ENCODE results near the gene PYCARD. TPM values are rescaled to one million over a fixed set of nuclear protein-coding genes. Genes with fewer than 3 reads are reported as not detected.
A peak's percentile ranks its signal among the peaks of the same experiment; 100 is the strongest.

Gene PYCARD
- total and polyA plus RNA-seq, 9 of the 15 experiments (the other 6 are each of a cell fraction or from before 2014, with no cell fraction given): 1.3 to 28.4 (median 6.0) TPM

DNA sequence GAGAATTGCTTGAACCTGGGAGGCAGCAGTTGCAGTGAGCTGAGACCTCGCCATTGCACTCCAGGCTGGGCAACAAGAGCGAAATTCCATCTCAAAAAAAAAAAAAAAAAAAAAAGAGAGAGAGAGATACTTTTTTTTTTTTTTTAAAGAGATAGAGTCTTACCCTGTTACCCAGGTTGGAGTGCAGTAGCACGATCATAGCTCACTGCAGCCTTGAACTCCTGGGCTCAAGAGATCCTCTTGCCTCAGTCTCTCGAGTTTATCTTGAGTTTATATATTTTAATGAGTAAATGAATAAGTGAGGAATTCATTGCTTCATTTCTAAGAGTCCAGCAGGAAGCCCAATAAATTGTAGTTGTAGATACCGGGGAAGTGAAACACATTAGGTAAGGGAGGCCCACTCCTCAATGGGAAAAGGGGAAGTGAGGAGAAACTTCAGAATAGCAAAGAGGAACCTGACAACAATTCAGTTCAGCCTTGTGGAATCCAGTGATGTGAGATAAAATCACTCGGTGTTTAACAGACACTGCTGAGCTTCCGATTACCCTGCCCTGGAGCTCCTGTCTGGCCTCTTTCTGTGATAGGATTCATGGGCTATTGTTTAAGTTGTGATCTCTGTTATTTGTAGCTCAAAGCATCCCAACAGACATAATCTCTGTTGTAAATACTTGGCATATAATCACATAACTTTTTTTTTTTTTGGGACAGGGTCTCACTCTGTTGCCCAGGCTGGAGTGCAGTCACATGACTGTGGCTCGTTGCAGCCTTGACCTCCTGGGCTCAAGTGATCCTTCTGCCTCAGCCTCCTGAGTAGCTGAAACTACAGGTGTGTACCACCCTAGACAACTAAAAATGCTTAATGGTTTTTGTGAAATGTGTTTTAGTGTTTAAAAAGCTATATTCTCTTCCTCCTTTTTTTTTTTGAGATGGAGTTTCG is 41.4 kb upstream of the PYCARD start (continued):
- no peak for TF ChIP-seq RBBP5 (IDR thresholded peaks at IDR 0.05; ENCODE audit: borderline replicate concordance, insufficient read depth, low read length, poor library complexity, severe bottlenecking)
- TF ChIP-seq LCOR (CRISPR knock-in tag; IDR thresholded peaks at IDR 0.05): no peak
- no peak for TF ChIP-seq ZNF175 (CRISPR knock-in tag; IDR thresholded peaks at IDR 0.05; ENCODE audit: low read depth)
- TF ChIP-seq SP2 (IDR thresholded peaks at IDR 0.05; ENCODE audit: extremely low read depth, low read depth, low read length, poor library complexity, severe bottlenecking): no peak
- TF ChIP-seq ZC3H8 (IDR thresholded peaks at IDR 0.05): no peak
- TF ChIP-seq SOX6 (IDR thresholded peaks at IDR 0.05): peak; percentile 98
- TF ChIP-seq ZNF347 (CRISPR knock-in tag; IDR thresholded peaks at IDR 0.05; ENCODE audit: low read depth): no peak
- TF ChIP-seq SLC30A9 (CRISPR knock-in tag; IDR thresholded peaks at IDR 0.05): no peak
- no peak for TF ChIP-seq ZNF561 (CRISPR knock-in tag; conservative IDR thresholded peaks at IDR 0.05)
- no peak for TF ChIP-seq HDAC3 (IDR thresholded peaks at IDR 0.05; ENCODE audit: borderline replicate concordance, partially characterized antibody)
- no peak for TF ChIP-seq HDAC2 (IDR thresholded peaks at IDR 0.05)
- no peak for TF ChIP-seq ZNF311 (CRISPR knock-in tag; IDR thresholded peaks at IDR 0.05)
- no peak for TF ChIP-seq PHF8 (IDR thresholded peaks at IDR 0.05; ENCODE audit: borderline replicate concordance, low read length)
- TF ChIP-seq JUND (IDR thresholded peaks at IDR 0.05; ENCODE audit: borderline replicate concordance, low read depth, low read length): no peak
- TF ChIP-seq JUND (tag; IDR thresholded peaks at IDR 0.05; ENCODE audit: borderline replicate concordance, low read depth, low read length): peak; percentile 42; the same call in 1 of the 3 replicates
- TF ChIP-seq ADNP (tag; IDR thresholded peaks at IDR 0.05): no peak
- TF ChIP-seq, protein P1, sequence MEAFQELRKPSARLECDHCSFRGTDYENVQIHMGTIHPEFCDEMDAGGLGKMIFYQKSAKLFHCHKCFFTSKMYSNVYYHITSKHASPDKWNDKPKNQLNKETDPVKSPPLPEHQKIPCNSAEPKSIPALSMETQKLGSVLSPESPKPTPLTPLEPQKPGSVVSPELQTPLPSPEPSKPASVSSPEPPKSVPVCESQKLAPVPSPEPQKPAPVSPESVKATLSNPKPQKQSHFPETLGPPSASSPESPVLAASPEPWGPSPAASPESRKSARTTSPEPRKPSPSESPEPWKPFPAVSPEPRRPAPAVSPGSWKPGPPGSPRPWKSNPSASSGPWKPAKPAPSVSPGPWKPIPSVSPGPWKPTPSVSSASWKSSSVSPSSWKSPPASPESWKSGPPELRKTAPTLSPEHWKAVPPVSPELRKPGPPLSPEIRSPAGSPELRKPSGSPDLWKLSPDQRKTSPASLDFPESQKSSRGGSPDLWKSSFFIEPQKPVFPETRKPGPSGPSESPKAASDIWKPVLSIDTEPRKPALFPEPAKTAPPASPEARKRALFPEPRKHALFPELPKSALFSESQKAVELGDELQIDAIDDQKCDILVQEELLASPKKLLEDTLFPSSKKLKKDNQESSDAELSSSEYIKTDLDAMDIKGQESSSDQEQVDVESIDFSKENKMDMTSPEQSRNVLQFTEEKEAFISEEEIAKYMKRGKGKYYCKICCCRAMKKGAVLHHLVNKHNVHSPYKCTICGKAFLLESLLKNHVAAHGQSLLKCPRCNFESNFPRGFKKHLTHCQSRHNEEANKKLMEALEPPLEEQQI (IDR thresholded peaks at IDR 0.05): no peak
- TF ChIP-seq, protein P2, sequence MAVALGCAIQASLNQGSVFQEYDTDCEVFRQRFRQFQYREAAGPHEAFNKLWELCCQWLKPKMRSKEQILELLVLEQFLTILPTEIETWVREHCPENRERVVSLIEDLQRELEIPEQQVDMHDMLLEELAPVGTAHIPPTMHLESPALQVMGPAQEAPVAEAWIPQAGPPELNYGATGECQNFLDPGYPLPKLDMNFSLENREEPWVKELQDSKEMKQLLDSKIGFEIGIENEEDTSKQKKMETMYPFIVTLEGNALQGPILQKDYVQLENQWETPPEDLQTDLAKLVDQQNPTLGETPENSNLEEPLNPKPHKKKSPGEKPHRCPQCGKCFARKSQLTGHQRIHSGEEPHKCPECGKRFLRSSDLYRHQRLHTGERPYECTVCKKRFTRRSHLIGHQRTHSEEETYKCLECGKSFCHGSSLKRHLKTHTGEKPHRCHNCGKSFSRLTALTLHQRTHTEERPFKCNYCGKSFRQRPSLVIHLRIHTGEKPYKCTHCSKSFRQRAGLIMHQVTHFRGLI (CRISPR knock-in tag; IDR thresholded peaks at IDR 0.05): no peak
- TF ChIP-seq NELFE (IDR thresholded peaks at IDR 0.05; ENCODE audit: insufficient read depth, insufficient read length): no peak
- TF ChIP-seq KHSRP (IDR thresholded peaks at IDR 0.05): no peak
- TF ChIP-seq POLR3A (IDR thresholded peaks at IDR 0.05; ENCODE audit: borderline replicate concordance, extremely low read depth, insufficient read depth, insufficient read length): no peak
- TF ChIP-seq CTBP1 (IDR thresholded peaks at IDR 0.05; ENCODE audit: borderline replicate concordance): peak; percentile 88
- no peak for TF ChIP-seq YBX1 (IDR thresholded peaks at IDR 0.05)
- TF ChIP-seq PTBP1 (IDR thresholded peaks at IDR 0.05; ENCODE audit: low read depth, low read length): no peak
- TF ChIP-seq ERF (CRISPR knock-in tag; IDR thresholded peaks at IDR 0.05): no peak
- TF ChIP-seq STAT5A (IDR thresholded peaks at IDR 0.05; ENCODE audit: borderline replicate concordance, low read length): no peak

All from K562 (cell line).